ENCODE results near the gene KCNH6. TPM values are rescaled to one million over a fixed set of nuclear protein-coding genes. Genes with fewer than 3 reads are reported as not detected.

The KCNH6 gene
- total RNA-seq, 2 donors from 2014 or later, result 0.47 to 0.80 TPM

DNA sequence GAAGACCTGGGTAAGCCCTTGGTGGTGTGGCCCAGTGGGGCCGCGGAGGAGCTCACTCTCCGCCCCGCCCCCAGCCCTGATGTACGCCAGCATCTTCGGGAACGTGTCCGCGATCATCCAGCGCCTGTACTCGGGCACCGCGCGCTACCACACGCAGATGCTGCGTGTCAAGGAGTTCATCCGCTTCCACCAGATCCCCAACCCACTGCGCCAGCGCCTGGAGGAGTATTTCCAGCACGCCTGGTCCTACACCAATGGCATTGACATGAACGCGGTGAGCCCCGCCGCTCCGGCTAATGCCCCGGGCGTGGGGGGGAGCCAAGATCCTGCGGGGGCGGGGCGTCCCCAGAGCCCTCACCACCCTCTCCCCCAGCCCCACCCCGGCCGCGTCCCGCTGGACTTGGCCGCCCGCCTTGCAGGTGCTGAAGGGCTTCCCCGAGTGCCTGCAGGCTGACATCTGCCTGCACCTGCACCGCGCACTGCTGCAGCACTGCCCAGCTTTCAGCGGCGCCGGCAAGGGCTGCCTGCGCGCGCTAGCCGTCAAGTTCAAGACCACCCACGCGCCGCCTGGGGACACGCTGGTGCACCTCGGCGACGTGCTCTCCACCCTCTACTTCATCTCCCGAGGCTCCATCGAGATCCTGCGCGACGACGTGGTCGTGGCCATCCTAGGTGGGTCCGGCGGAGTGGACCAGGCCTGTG is 15.0 kb downstream of the KCNH6 start:
- peaks cover 22% of the 10 kb centered on the region for H3K27me3 ChIP-seq
- intact Hi-C loops (cut with DNase I), result no loop called here
- no peak for DNase-seq

DNA sequence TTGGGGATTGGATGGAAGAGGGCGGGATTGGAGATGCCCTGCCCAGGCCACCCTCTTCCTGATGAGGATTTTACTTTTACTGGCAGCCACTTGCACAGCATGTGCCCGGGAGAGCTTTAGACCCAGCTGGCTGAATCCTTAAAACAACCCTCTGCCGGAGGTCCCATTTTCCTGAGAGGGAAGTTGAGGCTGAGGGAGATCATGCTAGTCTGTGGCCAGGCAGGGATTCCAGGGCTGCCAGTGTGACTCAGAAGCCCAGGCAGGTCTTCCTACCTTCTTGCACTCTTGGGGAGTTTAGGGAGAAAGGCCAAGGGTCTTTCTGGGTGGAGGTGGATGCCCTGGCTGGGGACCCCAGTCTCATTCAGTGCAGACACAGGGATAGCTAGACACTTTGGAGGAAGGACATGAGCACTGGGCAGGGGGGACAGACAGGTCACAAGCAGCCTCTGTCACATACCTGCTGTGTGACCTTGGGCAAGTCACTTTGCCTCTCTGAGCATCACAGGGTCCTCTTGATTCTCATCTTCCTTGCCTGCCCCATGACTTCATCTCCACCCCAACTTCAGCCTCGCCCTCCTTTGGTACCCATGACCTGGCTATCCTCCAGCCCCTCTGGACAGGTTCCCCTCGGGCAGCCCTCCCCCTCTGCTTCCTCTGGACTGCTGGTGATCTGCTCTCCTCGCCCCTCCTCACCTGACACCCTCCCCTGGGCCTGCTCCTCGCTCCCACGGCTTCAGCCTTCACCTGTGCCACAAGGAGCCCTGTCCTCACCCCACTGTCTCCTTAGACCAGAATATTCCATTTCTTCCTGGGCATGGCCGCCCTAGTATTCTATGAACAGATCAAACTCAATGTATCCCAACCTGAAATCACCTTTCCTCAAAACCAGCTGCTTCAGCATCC is 15.8 kb downstream of the KCNH6 start:
- no peaks in the 10 kb centered on the region for H3K4me1 ChIP-seq
- H3K9me3 ChIP-seq, result no peaks in the 10 kb centered on the region
- H3K36me3 ChIP-seq, result no peaks in the 10 kb centered on the region
- no peak overlapping the region for H3K27ac ChIP-seq
- no peak overlapping the region for H3K4me3 ChIP-seq
- H3K9ac ChIP-seq (ENCODE audit: low read depth in 2 of 2, low read length in 2 of 2), result no peak overlapping the region
- peaks cover 22% of the 10 kb centered on the region for H3K27me3 ChIP-seq
- no peak for TF ChIP-seq CTCF (IDR thresholded peaks at IDR 0.05)
- DNase-seq, result no peak
- intact Hi-C loops (cut with DNase I), result no loop called here

More for the DNA sequence above, 15.0 kb downstream of the KCNH6 start:
- Histone ChIP-seq H3K4me3 (no peak overlapping the region), H3K9me3 (no peaks in the 10 kb centered on the region), H3K4me1 (no peaks in the 10 kb centered on the region), H3K36me3 (no peaks in the 10 kb centered on the region), H3K27ac (no peak overlapping the region), H3K9ac (ENCODE audit: low read depth in 2 of 2, low read length in 2 of 2) (no peak overlapping the region)
- no peak for TF ChIP-seq CTCF (IDR thresholded peaks at IDR 0.05)

GRCh38 chr17:63540590-63540989 is 17.4 kb downstream of the KCNH6 start:
- no peak for TF ChIP-seq CTCF (IDR thresholded peaks at IDR 0.05)
- no peaks in the 10 kb centered on the region for H3K36me3 ChIP-seq
- H3K27me3 ChIP-seq, result peaks cover 22% of the 10 kb centered on the region
- H3K9ac ChIP-seq (ENCODE audit: low read depth in 2 of 2, low read length in 2 of 2), result no peak overlapping the region
- intact Hi-C loops (cut with DNase I), result no loop called here
- no peak overlapping the region for H3K4me3 ChIP-seq
- DNase-seq, result no peak
- no peaks in the 10 kb centered on the region for H3K9me3 ChIP-seq
- no peak overlapping the region for H3K27ac ChIP-seq
- no peaks in the 10 kb centered on the region for H3K4me1 ChIP-seq

- H3K9ac ChIP-seq (ENCODE audit: low read depth in 2 of 2, low read length in 2 of 2), result no peak overlapping the region
- H3K27me3 ChIP-seq, result peaks cover 22% of the 10 kb centered on the region
- TF ChIP-seq CTCF (IDR thresholded peaks at IDR 0.05), result no peak
- no peak overlapping the region for H3K27ac ChIP-seq
- no peak for DNase-seq
- no peaks in the 10 kb centered on the region for H3K9me3 ChIP-seq
- no peaks in the 10 kb centered on the region for H3K4me1 ChIP-seq
- no peaks in the 10 kb centered on the region for H3K36me3 ChIP-seq
- intact Hi-C loops (cut with DNase I), result no loop called here
- H3K4me3 ChIP-seq, result no peak overlapping the region
Measured at GRCh38 chr17:63542218-63542545, 19.0 kb downstream of the KCNH6 start.

GRCh38 chr17:63542942-63543821 is 20.0 kb downstream of the KCNH6 start:
- intact Hi-C loops (cut with DNase I), result no loop called here
- Histone ChIP-seq H3K27ac (no peak overlapping the region), H3K9ac (ENCODE audit: low read depth in 2 of 2, low read length in 2 of 2) (no peak overlapping the region), H3K4me3 (no peak overlapping the region), H3K27me3 (peaks cover 15% of the 10 kb centered on the region), H3K36me3 (no peaks in the 10 kb centered on the region), H3K9me3 (no peaks in the 10 kb centered on the region), H3K4me1 (no peaks in the 10 kb centered on the region)
- DNase-seq, result peak; percentile 43
- TF ChIP-seq CTCF (IDR thresholded peaks at IDR 0.05), result no peak
